Activated gamma-delta T cell treated with anti-CD3 and anti-CD28 coated beads, Interleukin-2, amount 50 U/mL, for 16 hours (primary cell): ENCODE measurements around the gene SLC16A5.
"Not testable (repeated sequence)": the region's sequence is repeated elsewhere in the genome, so short reads cannot be mapped to it uniquely, and the experiment has no call there.

Experiments
- DNase-seq: peaks from one replicate; pipeline ENCODE4 v3.0.0-alpha.2; 2020; ENCODE audit warnings: low read depth

SLC16A5 gene

GRCh38 chr17:75133001-75133400 is 45.2 kb downstream of the SLC16A5 start:
- DNase-seq, result no peak

DNA sequence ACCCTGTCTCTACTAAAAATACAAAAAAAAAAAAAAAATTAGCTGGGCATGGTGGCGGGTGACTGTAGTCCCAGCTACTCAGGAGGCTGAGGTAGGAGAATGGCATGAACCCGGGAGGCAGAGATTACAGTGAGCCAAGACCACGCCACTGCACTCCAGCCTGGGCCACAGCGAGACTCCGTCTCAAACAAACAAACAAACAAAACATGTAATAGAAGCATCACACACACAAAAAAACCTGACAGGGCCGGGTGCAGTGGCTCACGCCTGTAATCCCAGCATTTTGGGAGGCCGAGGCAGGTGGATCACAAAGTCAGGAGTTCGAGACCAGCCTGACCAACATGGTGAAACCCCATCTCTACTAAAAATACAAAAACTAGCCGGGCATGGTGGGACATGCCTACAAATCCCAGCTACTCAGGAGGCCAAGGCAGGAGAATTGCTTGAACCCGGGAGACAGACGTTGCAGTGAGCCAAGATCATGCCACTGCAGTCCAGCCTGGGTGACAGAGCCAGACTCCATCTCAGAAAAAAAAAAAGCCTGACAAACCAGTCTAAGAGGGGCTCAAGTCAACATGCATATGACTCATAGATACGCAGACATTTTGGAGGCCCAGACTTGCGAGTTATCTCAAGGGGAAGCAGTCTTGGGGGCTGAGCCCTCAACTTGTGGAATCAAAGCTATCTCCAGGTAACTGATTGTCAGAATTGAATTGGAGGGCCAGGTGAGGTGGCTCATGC is 46.0 kb downstream of the SLC16A5 start:
- DNase-seq, result not testable (repeated sequence)

DNA sequence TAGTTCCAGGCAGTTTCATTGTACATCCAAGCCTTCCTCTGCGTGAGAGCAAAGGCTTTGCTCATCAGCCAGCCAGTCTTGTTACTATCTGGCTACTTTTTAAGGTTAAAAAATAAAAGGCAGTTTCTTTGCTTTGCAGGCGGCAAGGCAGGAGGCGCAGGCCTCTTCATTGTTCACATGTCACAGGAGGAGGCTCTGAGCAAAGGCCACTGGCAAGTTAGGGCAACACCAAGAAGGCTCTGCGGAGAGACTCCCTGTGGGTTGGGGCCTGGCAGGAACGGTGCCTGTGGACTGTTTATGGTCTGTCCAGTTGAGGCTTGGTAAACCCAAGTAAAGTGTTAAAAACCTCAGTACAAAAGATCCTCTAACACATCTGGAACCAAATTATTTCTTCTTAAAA is 47.7 kb downstream of the SLC16A5 start:
- no peak for DNase-seq

DNA sequence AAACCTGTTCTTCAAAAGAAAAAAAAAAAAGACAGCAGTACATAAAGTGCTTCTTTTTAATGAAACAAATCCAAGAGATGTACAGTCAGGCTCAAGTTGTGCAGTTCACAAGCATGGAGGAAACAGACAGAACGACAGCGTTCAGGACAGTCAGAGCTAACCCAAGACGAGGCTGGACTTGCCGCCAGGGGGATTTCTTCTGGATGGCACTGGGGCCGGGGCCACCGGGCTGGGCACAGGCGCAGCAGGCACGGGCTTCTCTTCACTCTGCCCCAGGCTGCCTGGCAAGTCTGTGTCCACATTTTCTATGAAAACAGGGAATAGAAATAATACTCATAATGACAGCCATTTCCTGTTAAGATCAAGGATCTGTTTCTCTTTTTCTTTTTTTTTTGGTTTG is 48.2 kb downstream of the SLC16A5 start:
- DNase-seq, result no peak

GRCh38 chr17:75137762-75138161 is 50.0 kb downstream of the SLC16A5 start:
- DNase-seq, result not testable (repeated sequence)

- no peak for DNase-seq
Measured at GRCh38 chr17:75138519-75138918, 50.8 kb downstream of the SLC16A5 start.

GRCh38 chr17:75142236-75142971 is 54.6 kb downstream of the SLC16A5 start:
- no peak for DNase-seq

- no peak for DNase-seq
Measured at GRCh38 chr17:75144816-75145512, 57.2 kb downstream of the SLC16A5 start.

DNA sequence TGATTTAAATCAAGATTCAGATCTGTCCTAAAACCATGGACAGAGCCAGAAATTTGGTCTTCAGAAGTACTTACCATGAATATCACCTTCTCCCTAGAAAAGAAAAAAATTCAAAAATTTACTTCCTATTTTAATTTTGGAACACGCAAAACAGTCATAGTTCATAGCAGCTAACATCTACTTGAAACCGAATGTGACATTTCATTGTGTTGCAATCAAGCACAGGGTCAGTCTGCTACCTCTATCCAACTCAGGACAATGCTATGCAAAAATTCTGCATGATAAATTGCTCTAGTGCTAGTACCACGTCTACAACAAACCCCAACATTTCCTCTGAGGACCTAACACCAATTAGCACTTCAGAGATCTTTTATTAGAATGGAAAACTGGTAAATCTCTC is 58.8 kb downstream of the SLC16A5 start:
- DNase-seq, result no peak

- DNase-seq, result no peak
Measured at GRCh38 chr17:75147878-75148546, 60.3 kb downstream of the SLC16A5 start.

DNA sequence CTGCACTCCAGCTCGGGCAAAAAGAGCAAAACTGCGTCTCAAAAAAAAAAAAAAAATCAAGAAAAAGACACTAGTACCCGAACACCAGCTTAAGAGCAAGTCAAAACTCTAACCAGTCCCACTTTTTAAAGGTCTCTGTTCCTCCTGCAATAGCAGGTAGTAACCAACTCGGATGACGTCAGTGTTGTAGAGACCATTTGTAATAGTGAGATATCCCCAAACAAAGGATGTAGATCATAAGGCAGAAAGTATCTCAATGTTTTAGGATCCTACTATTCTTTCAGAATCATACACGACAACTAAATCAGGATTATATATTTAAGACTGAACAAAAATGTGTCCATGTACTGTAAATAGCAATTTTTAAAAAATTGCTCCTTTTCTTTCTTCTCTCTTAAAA is 64.2 kb downstream of the SLC16A5 start:
- no peak for DNase-seq

DNA sequence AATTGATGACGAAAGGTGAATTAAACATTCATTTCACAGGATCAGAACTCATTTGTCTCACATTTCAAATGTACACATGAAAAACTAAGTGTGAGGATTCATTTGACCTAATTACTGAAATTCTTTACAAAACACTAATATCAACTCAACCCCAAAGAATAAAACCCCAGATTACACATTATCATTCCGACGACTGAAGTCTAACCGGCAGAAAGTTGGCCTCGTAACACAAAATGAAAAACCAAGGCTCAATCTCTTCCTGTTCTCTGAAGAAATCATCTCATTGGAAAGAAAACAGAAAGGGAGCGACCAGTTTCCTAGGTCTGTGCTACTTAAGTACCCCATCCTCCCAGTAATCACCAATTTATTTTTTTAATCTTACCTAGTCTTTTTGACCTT is 64.8 kb downstream of the SLC16A5 start:
- no peak for DNase-seq

GRCh38 chr17:75152922-75153779 is 65.4 kb downstream of the SLC16A5 start:
- DNase-seq, result no peak

GRCh38 chr17:75153780-75154194 is 66.0 kb downstream of the SLC16A5 start:
- DNase-seq, result no peak

- peak; percentile 94 for DNase-seq
Measured at GRCh38 chr17:75154195-75155106, 66.7 kb downstream of the SLC16A5 start, which contains the start of gene JPT1. Gene JPT1, minus strand, starts transcription at chr17:75154512. Its CDS starts 115 bp downstream, at chr17:75154397.

DNA sequence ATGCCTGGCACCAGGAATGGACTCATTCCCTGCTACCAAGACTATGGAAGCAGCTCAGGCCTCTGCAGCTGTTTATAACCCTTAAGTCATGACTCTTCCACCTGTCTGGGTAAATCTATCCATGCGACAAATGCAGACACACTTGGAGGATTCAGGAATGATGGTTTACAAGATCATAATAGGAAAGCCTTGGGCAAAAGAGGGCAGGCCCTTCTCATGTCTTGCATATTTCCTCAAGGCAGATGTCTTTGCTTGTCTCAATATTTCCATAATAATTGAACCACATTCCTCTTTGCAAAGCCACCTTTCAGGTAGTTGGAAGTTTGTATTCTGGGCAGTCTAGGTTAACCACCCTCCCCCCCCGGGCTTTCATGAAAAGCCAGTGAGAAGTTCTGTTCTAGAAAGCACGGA is 67.4 kb downstream of the SLC16A5 start:
- DNase-seq, result no peak
